GM19351 (cell line): ENCODE measurements around the gene ITGAE.
"Not testable (repeated sequence)": the region's sequence is repeated elsewhere in the genome, so short reads cannot be mapped to it uniquely, and the experiment has no call there.

ENCODE experiments used
- ATAC-seq: cut with Tn5 transposase; IDR thresholded peaks from one replicate; pipeline ENCODE4 v1.9.1; 2021; ENCODE audit warnings: mild to moderate bottlenecking, moderate library complexity; ENCODE audit not compliant: unreplicated experiment

ITGAE gene

DNA sequence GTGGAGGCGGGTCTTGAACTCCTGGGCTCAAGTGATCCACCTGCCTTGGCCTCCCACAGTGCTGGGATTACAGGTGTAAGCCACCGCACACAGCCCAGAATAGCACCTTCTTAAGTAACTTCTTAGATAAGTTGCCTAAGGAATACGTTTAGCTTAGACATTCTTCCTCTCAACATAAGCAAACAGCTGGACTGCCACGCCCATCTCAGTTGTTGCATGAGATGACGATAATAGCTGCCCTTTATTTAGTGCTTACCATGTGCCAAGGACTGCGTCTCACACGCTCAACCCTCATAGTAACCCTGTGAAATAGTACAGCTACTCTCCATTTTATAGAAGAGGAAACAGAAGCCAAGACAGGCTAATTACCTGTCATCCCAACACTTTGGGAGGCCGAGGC, 65.5 kb downstream of the ITGAE start:
- no peak for ATAC-seq

DNA sequence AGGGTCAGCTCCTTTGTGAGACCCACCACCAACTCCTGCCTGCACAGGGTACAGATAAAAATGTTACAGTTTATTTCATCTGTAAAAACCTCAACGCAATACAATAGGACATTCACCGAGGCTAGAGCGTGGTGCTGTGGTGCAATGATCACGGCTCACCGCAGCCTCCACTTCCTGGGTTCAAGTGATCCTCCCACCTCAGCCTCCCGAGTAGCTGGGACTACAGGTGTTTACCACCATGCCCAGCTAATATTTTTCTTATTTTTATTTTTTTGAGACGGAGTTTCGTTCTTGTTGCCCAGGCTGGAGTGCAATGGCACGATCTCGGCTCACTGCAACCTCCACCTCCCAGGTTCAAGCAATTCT, 66.1 kb downstream of the ITGAE start:
- not testable (repeated sequence) for ATAC-seq

DNA sequence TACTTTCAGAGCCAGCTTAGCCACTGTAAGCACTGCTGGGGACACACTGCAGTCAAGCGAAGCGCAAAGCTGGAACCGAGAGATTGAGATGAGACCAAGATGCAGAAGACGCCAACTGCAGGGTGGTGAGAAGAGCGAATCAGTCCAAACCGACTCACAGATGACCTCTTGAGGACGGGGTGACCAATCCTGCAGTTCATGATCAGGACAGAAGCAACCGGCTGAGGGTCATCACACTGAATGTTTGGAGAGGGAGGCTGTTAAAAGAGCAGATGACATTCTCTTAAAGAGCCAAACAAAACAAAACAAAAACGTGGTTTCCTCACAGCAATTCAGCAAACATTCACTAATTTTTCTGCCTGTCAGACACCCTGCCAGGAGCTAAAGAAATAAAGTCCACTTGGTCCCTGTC, 68.8 kb downstream of the ITGAE start:
- ATAC-seq: no peak

DNA sequence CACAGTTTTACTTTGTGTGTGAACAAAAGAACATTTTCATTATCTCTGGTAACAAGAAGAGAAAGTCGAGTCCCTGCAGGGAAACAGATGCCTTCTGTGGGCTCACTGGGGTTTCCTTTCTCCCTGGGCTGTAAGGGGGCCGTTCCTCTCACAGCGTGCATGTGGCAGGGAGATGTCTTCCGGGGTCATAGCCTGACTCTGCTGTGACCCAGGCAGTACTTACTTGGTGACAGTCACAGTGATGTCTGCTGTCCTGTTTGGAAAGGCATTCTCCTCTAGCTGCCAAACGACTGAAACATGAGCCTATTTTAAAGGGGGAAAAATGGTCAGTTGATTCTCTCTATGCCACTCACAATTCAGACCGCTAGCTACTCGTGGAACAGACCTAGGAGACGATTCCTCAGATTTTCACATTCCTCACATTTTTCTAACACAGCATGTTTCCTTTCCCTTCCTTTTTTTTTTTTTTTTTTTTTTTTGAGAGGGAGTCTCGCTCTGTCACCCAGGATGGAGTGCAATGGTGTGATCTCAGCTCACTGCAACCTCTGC, 70.0 kb downstream of the ITGAE start:
- no peak for ATAC-seq

DNA sequence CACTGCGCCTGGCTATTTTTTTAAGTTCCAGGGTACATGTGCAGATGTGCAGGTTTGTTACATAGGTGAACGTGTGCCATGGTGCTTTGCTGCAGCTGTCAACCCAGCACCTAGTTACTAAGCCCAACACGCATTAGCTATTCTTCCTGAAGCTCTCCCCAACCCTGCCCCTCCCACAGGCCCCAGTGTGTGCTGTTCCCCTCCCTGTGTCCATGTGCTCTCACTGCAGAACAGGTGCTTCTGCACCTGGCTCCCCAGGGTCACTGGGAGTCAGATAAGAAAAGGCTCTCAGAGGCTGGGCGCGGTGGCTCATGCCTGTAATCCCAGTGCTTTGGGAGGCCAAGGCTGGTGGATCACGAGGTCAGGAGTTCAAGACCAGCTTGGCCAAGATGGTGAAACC, 71.1 kb downstream of the ITGAE start:
- no peak for ATAC-seq

DNA sequence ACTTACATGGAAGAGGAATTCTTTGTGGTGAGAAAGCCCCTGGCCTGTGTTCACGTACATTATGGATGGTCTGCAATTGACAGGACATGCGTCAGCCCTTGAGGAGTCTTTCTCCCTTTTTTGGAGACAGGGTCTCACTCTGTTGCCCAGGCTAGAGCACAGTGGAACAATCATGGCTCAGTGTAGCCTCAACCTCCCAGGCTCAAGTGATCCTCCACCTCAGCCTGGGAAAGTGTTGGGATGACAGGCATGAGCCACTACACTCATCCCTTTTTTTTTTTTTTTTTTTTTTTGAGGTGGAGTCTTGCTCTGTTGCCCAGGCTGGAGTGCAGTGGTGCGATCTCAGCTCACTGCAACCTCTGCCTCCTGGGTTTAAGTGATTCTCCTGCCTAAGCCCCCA, 72.9 kb downstream of the ITGAE start:
- ATAC-seq: not testable (repeated sequence)

DNA sequence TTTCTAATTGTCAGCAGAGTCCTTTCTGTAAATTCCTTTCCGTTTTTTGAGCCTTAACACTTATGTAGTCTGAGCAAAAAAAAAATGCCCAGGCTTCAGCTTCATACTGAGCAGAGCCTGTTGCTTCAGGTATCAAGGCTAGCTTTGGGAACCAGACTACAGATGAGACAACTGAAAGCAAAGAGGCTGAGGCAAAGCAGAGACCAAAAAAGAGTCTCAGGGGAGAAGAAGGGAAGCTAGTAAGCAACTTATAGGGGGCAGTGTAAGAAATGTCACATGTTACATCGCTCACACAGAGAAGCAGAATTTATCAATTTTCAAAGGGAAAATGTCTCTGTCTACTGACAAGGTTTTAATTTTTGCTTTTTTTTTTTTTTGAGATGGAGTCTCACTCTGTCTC, 73.9 kb downstream of the ITGAE start:
- no peak for ATAC-seq

DNA sequence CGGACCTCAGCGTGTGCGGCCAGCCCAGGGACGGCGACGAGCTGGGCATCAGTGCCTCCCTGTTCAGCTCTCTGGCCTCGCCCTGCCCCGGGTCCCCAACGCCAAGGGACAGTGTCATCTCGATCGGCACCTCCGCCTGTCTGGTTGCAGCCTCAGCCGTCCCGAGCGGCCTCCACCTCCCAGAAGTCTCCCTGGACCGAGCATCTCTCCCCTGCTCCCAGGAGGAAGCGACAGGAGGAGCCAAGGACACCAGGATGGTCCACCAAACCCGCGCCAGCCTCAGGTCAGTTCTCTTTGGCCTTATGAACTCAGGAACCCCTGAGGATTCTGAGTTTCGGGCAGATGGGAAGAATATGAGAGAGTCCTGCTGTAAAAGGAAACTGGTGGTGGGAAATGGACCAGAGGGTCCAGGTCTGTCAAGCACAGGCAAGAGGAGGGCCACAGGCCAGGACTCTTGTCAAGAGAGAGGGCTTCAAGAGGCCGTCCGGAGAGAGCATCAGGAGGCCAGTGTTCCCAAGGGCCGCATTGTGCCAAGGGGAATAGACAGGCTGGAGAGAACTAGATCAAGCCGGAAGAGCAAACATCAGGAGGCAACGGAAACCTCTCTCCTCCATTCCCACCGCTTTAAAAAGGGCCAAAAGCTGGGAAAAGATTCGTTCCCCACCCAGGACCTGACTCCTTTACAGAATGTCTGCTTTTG, 76.5 kb downstream of the ITGAE start:
- no peak for ATAC-seq

DNA sequence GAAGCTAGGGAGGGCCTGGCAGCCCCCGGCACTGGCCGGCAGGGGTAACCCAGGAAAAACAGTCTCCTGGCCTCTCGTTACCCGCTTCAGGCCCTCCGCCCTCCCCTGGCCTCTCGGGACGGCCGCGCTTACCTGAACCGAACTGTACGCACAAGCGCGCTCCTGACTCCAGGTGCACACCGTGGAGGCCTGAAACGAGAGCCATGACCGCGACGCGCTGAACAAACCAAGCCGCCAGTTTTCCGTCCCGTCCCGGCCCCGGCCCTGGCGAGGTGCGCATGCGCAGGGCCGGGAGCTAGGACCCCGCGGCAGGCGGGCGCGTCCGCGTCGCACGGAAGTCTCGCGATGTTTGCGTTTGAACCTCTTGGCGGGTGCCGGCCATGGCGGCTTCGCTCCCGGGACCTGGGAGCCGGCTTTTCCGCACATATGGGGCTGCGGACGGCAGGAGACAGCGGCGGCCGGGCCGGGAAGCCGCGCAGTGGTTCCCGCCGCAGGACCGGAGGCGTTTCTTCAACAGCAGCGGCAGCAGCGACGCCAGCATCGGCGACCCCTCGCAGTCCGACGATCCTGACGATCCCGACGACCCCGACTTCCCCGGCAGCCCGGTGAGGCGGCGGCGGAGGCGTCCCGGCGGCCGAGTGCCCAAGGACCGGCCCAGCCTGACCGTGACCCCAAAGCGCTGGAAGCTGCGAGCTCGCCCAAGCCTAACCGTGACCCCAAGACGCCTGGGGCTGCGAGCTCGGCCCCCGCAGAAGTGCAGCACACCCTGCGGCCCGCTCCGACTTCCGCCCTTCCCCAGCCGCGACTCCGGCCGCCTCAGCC, 77.2 kb downstream of the ITGAE start, which contains the start of gene HASPIN:
TSS of gene HASPIN (plus strand) at position 348 of the 822 bp plus-strand sequence. CDS start at position 381, 33 bp downstream.
- ATAC-seq: peak; percentile 76

DNA sequence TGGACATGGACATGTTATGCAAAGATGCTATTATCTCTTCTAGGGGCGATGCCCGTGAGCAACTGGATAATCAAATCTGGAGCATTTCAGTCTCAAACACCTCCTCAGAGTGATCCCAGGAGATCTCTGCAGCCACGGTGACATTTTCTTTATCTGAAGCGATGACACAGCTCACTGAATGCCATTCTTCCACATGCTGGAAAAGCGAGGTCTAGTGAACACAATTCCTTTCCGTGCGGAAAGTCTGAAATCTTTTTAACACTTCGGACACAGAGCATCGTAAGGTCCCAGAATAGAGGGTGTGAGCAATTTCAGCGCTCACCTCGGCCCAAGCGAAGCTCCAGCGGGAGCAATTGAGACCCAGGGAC, 77.8 kb downstream of the ITGAE start:
- no peak for ATAC-seq

DNA sequence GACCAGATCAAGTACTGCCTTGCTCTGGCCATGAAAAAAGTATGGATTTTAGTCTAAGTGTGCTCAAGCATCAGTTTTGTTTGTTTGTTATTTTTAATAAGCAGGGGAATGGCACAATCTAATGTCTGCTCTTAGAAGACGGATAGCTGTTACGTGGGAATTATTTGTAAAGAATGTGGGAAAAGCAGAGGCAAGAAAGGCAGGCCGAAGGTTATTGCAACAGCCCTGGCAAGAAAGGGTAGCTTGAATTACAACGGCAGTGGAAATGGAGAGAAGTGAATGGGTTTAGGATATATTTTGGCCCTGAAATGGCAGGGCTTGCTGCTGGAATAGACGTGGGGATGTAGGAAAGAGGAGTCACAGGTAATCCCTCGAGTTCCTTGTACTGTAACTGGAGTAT, 78.3 kb downstream of the ITGAE start:
- no peak for ATAC-seq

DNA sequence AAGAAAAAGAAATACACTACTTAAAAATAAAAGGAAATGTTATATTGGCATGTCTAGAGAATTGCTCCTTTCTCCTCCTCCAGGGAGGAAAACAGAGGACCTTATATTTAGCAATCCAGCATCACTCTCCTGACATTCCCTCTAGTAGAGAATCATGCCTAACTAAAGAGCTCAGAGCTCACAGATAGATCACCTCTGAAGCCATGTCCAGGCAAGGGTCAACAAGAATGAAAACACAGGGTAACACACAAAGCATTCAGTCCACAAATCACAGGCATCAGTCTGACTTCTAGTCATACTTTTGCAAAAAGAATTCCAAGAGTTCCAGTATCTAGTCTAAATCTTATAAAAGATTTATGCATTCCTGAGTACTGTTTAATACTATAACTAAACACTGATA, 81.7 kb downstream of the ITGAE start:
- ATAC-seq: no peak

DNA sequence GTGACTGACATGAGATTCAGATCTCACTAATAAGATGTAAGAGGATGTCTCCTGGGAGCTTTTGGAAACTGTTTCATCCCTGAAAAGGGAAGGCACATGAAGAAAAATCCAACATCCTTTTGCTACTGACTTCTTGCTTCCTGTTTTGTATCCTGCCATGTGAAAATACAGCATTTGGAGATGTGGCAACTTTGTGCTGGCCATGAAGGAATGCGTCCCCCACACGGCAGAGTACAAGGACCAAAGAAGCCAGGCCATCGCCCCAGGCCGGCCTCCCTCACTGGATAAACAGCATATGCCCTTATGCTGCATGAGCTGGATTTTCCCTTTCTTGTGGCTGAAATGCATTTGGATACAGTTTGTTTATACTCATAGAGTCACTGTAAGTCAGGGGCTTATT, 82.8 kb downstream of the ITGAE start:
- no peak for ATAC-seq

DNA sequence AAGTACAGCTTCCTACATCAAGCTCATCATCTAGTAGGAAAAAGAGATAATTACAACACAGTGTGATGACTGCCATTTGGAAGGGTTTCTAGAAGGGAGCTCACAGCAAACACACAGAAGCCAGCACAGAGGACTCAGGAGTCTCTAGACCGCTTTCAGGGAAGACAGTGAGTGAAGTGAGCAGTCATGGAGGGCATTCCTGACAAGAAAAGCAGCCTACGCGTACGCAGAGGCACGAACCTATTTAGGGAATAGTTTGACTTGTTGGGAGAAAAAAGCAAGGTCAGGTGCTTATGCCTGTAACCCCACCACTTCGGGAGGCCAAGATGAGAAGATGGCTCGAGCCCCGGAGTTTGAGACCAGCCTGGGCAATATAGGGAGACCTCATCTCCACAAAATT, 85.7 kb downstream of the ITGAE start:
- no peak for ATAC-seq

DNA sequence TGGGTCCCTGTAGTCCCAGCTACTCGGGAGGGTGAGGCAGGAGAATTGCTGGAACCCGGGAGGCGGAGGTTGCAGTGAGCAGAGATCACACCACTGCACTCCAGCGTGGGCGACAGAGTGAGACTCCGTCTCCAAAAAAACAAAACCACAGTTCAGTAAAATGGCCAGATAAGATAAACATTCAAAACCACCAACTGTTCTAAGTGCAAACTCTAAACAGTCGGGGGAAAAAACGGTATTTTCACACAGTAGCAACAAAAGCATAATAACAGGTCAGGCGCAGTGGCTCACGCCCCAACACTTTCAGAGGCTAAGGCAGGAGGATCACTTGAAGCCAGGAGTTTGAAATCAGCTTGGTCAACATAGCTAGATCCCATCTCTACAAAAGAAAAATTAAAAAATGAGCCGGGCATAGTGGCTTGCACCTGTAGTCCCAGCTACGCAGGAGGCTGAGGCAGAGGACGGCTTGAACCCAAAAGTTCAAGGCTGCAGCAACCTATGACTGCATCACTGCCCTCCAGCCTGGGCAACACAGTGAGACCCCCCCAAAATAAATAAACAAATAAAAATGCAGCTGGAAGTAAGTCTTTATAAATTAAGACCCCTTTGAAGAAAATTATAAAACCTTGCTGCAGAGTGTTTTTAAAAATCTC, 88.1 kb downstream of the ITGAE start:
- peak; percentile 33 for ATAC-seq

DNA sequence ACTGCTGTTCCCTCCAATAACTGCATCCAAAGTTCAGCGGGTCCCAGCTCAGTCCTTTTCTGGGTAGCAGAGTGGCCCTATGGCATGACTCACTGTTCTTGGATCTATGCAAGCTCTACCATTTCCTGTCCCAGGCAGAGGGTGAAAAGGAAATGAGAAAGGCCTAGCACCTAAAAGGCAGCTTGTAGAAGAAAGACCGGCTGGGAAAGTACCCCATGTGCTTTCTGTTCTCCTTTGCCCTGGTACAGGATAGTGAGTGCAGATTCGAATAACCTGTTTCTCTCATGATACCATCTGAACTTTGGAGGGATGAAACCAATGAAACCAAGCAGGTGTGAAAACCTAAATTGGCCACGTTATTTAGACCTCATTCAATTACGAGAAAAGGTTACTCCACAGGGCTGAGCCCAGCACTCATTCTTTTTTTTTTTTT, 90.0 kb downstream of the ITGAE start:
- ATAC-seq: peak; percentile 88

DNA sequence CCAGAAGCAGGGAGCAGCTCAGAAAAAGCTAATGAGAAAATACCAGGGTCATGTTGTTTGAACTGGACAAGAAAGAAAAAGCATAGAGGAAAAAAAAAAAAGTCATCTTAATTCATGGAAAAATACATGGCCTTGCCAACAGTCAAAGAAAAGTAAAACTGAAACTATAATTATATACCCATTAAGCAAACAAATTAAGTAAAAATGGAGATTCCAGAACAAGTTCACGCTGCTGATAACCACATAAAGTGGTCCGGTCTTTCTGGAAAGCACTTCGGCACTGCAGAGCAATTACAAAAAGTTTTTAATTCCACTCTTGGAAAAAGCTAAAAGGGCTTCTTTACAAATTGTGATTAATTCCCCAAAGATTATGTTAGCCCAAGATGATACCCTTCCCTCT, 92.6 kb downstream of the ITGAE start:
- no peak for ATAC-seq

DNA sequence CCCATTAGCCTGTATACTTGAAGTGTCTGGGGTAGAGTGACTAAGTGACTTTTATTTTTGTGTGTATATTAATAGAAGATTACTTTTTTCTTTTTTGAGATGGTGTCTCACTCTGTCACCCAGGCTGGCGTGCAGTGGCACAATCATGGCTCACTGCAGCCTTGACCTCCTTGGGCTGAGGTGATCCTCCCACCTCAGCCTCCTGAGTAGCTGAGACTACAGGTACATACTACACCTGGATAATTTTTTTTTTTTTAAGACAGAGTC, 95.3 kb downstream of the ITGAE start:
- ATAC-seq: not testable (repeated sequence)

DNA sequence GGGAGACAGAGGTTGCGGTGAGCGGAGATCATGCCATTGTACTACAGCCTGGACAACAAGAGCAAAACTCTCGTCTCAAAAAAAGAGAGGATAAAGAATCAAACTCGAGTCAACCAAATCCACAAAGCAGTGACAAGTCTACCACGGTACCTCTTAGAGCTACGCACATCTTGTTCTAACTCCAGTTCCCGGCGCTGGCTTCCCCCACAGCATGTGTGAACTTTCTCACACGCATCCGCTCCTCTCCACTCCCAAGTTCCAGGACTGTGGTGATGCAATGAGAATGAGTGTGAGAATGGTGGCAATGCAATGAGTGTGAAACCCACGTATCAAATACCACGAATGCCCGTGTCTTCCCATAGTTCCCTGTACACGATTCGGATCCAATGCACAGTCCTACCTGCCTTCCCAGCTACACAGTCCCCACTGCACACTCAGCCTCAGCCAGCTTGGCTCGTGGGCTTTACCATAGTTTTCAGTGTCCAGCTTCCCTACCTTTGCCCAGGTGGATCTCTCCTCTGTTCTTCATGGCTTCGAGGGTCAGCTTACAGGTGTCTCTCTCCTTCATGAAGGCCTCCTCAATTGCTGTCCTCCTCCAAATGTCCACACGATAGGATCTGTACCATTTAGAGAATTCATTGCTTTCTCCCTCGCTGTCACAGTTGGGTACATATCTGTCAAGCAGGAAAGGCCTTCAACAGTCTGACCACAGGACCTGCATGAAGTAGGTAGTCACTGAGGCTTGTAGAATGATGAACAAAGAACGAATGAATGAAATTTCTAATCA, 95.9 kb downstream of the ITGAE start:
- ATAC-seq: no peak

DNA sequence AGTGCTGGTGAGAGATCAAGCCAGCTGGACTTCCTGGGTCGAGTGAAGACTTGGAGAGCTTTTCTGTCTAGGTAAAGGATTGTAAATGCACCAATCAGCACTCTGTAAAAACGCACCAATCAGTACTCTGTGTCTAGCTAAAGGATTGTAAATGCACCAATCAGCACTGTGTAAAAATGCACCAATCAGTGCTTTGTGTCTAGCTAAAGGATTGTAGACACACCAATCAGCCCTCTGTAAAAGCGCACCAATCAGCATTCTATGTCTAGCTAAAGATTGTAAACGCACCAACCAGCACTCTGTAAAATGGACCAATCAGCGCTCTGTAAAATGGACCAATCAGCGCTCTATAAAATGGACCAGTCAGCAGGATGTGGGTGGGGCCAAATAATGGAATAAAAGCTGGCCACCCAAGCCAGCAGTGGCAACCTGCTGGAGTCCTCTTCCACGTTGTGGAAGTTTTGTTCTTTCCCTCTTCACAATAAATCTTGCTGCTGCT, 98.9 kb downstream of the ITGAE start:
- ATAC-seq: not testable (repeated sequence)

DNA sequence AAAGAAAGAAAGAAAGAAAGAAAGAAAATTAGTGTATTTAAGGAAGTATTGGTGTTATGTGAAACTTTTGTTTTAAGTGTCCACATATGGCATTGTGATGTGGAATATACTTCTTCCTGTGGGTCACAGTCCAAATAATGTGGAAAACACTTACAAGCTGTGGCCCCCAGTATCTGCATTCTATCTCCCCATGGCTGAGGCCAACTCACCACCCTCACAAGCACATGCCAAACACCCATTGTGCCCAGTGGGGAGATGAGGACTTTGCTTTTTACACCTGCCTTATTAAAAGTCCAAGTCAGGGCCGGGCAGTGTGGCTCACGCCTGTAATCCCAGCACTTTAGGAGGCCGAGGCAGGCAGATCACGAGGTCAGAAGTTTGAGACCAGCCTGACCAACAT, 101.0 kb downstream of the ITGAE start:
- ATAC-seq: no peak
